HPDE6-E6E7 (cell line): ENCODE results near the gene SASH1.

Experiments used
- DNase-seq: peaks from one replicate; pipeline ENCODE4 v3.0.0; 2011; ENCODE audit warnings: missing footprints; ENCODE audit errors: extremely low spot score

The SASH1 gene

GRCh38 chr6:148495029-148495428, 152.4 kb downstream of the SASH1 start:
- DNase-seq = no peak

GRCh38 chr6:148497257-148497656, 154.6 kb downstream of the SASH1 start:
- DNase-seq = no peak

GRCh38 chr6:148497717-148498116, 155.1 kb downstream of the SASH1 start:
- DNase-seq = no peak

- no peak for DNase-seq
Observed at GRCh38 chr6:148500402-148500801, 157.8 kb downstream of the SASH1 start.

- no peak for DNase-seq
Observed at GRCh38 chr6:148501178-148501590, 158.5 kb downstream of the SASH1 start.

GRCh38 chr6:148502083-148502772, 159.6 kb downstream of the SASH1 start:
- DNase-seq = no peak

- DNase-seq = no peak
Observed at GRCh38 chr6:148502773-148503135, 160.1 kb downstream of the SASH1 start.

- no peak for DNase-seq
Observed at GRCh38 chr6:148503703-148504102, 161.1 kb downstream of the SASH1 start.

GRCh38 chr6:148507774-148508173, 165.1 kb downstream of the SASH1 start:
- no peak for DNase-seq

- DNase-seq = no peak
Observed at GRCh38 chr6:148508401-148509041, 165.9 kb downstream of the SASH1 start.

GRCh38 chr6:148509119-148509799, 166.6 kb downstream of the SASH1 start:
- no peak for DNase-seq

GRCh38 chr6:148509800-148510581, 167.4 kb downstream of the SASH1 start:
- DNase-seq = no peak

- no peak for DNase-seq
Observed at GRCh38 chr6:148513145-148514071, 170.8 kb downstream of the SASH1 start.

- no peak for DNase-seq
Observed at GRCh38 chr6:148514091-148514845, 171.6 kb downstream of the SASH1 start.

GRCh38 chr6:148516217-148516616, 173.6 kb downstream of the SASH1 start:
- no peak for DNase-seq

GRCh38 chr6:148516617-148517016, 174.0 kb downstream of the SASH1 start:
- DNase-seq = no peak

GRCh38 chr6:148517470-148517869, 174.8 kb downstream of the SASH1 start:
- DNase-seq = no peak

- DNase-seq = no peak
Observed at GRCh38 chr6:148518511-148519156, 176.0 kb downstream of the SASH1 start.

GRCh38 chr6:148520109-148520841, 177.6 kb downstream of the SASH1 start:
- no peak for DNase-seq
